Posterior vena cava (tissue), 2 donors: Measurements from ENCODE around the gene SSTR4. TPM values are rescaled to one million over a fixed set of nuclear protein-coding genes. Genes with fewer than 3 reads are reported as not detected.

ENCODE experiments used
- DNase-seq: peaks from one replicate; pipeline ENCODE4 v3.0.0-alpha.2; 2020; ENCODE audit warnings: low spot score
- intact Hi-C, 2 donors: fragments of 100-400 bp; cut with DNase I; formaldehyde crosslinking; loops; one replicate each; pipeline versions ENCODE4 v1.14.1 to v1.14.2; 2022 to 2023
- total RNA-seq, 2 donors: library from RNA; stranded (reverse); fragmentation: NEBNext Ultra II Directional; extraction: Animal tissue kit (Norgen Biotek cat#: 25700); gene quantifications; one replicate each; pipeline ENCODE4 v1.2.1, GENCODE V29; 2021
- donor health status: DM: yes; HTN: yes; CAD: no.
- donor health status: DM: yes; HTN: yes; CAD: no.

Gene SSTR4
- total RNA-seq, 2 donors from 2014 or later = not detected

DNA sequence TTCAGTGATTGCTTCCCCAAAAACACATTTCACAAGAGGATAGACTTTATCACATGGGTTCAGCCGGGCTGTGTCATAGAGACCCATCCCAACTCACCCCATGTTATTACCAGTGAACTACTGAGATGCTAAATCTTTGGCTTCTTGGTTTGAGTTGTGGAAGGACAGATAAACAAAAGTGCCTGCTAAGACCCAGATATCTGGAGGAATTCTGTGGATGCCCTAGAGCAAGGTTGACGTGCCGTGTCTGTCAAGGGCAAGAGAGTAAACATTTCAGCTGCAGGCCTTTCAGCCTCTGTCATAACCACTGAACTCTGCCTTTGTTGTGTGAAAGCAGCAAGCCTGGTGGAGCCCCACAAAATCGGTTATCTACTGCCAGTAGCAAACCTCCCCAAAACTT is 25.5 kb downstream of the SSTR4 start:
- no peak for DNase-seq
- intact Hi-C loops = loop anchor here in 1 of 2 donors (10.0 kb wide), 1 partner anchor 336 kb away; no protein-coding TSS in a partner anchor

DNA sequence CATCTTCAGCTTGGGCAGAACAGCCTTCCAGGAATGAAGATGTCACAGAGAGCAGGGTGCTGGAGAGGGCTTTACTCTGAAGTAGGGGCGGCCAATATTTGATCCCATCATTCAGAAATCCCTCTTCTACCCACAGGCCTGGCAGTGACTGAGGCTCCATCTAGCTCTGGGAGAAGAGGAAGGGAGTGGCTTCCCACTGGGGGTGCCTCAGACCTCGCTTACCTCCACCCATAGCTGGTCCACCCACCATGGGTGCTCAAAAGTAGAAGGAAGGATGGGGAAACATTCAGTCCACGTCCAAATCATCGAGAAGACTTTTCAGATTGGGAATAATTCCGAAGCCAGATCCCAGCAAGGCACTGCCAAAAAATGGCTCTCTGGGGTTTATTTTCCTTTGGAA is 26.1 kb downstream of the SSTR4 start:
- no peak for DNase-seq
- intact Hi-C loops = loop anchor here in 1 of 2 donors (10.0 kb wide), 1 partner anchor 336 kb away; no protein-coding TSS in a partner anchor

GRCh38 chr20:23061734-23062561 is 26.8 kb downstream of the SSTR4 start:
- intact Hi-C loops = loop anchor here in 1 of 2 donors (10.0 kb wide), 1 partner anchor 337 kb away; no protein-coding TSS in a partner anchor
- peak; percentile 86 for DNase-seq

- intact Hi-C loops = loop anchor here in 1 of 2 donors (10.0 kb wide), 1 partner anchor 338 kb away; no protein-coding TSS in a partner anchor
- no peak for DNase-seq
These were observed 27.5 kb downstream of the SSTR4 start for GRCh38 chr20:23062632-23063031.

- intact Hi-C loops = loop anchor here in 1 of 2 donors (10.0 kb wide), 1 partner anchor 338 kb away; no protein-coding TSS in a partner anchor
- DNase-seq = no peak
These were observed 28.1 kb downstream of the SSTR4 start for GRCh38 chr20:23063168-23063567.

DNA sequence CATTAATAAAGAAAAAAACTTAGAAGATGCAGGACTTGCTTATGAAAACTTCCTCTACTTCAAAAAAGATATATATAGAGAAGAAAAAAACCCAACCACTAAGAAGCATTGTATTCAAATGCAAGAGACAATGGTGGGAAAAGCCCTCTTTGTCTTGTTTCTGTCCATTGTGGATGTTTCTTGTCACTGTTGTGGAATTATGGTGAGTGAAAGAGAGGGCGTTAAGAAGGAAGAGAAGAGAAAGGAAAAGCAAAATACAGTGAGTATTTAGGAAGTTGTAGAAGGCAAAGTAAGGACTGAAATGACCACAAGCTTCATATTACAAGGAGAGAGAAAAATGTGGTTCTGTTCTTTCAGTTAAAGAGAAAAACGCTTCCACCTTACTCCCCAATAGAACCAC is 28.5 kb downstream of the SSTR4 start:
- intact Hi-C loops = loop anchor here in 1 of 2 donors (10.0 kb wide), 1 partner anchor 339 kb away; no protein-coding TSS in a partner anchor
- no peak for DNase-seq

DNA sequence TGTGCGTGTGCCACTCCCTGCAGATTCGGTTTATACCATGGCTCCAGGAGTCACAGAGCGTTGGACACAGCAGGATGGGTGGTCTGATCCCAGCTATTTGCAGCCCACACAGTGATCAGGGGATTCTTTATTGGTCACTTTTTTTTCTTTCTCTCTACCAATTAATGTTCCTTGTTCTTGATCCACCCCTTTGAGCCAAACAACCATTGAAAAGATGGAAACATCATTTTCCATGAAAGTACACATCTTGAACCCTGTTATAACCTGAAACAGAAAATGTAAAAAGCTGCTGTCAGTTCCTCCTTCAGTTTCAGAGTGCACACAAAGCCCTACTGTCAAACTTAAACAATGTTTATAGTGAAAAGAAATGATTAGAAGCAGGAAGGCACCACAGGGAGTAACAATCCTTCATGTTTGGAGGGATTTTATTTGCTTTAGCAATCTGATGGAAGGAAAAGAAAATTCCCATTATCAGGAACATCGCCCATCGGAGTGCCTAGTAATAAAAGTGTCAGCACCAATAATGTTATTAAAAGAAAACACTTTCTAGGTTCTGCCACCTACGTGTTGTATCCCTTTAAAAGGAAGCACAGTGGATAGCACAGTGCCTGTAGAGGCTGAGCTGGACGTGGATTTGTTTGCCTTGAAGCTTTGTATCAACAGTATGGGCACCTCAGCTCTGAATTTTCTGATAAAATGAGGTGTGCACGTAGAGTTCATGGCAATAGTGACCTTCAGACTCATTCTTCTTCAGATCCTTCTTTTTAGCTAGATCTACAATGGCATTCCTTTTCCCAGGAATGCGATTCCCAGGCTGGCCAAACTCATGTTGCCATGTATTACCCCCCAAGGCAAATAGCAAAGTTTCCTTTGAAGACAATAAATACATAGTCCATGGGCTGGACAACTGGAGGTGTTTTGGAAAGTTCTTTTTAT is 30.4 kb downstream of the SSTR4 start:
- intact Hi-C loops = loop anchor here in 1 of 2 donors (10.0 kb wide), 1 partner anchor 341 kb away; no protein-coding TSS in a partner anchor
- no peak for DNase-seq

GRCh38 chr20:23066772-23067171 is 31.7 kb downstream of the SSTR4 start:
- no peak for DNase-seq
- intact Hi-C loops = loop anchor here in 1 of 2 donors (10.0 kb wide), 1 partner anchor 342 kb away; no protein-coding TSS in a partner anchor

DNA sequence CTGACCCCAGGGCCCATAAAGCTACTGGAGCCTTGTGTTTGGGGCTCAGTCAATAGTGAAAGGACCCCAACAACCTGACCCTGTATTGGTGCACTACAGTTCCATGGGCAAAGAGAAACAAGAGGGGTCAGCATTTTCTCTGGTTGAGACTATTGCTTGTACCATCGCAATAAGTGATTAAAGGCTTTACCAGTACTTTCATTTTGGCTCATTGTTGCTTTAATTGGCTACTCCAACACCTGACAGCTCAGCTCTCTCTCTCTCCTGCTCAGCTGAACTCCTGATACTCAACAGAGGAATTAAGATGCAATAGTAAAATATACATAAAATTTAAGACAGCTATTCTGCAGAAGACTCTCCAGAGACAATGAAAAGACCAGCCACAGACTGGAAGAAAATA is 33.2 kb downstream of the SSTR4 start:
- DNase-seq = no peak
- intact Hi-C loops = loop anchor here in 1 of 2 donors (10.0 kb wide), 1 partner anchor 343 kb away; no protein-coding TSS in a partner anchor

- DNase-seq = no peak
- intact Hi-C loops = loop anchor here in 1 of 2 donors (10.0 kb wide), 1 partner anchor 344 kb away; no protein-coding TSS in a partner anchor
These were observed 34.0 kb downstream of the SSTR4 start for GRCh38 chr20:23069108-23069507.

DNA sequence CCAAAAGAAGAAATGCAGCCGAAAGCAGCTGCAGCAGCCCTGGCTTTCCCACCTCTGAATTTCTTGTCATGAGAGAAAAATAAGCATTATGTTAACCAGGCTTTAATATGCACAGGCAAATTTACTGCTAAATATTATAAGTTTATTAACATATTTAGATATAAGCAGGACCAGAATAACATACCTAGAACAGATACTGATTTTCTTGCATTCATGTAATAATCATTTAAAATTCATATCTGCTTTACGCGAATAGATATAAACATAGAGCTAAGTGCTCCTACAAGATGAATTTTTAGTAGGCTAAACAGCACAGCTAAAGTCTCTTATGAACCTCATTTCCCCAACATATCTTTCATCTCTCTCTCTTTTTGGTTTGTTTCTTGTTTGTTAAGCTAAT is 36.3 kb downstream of the SSTR4 start:
- intact Hi-C loops = no loop called here
- no peak for DNase-seq

GRCh38 chr20:23071996-23072395 is 36.9 kb downstream of the SSTR4 start:
- DNase-seq = no peak
- intact Hi-C loops = no loop called here

DNA sequence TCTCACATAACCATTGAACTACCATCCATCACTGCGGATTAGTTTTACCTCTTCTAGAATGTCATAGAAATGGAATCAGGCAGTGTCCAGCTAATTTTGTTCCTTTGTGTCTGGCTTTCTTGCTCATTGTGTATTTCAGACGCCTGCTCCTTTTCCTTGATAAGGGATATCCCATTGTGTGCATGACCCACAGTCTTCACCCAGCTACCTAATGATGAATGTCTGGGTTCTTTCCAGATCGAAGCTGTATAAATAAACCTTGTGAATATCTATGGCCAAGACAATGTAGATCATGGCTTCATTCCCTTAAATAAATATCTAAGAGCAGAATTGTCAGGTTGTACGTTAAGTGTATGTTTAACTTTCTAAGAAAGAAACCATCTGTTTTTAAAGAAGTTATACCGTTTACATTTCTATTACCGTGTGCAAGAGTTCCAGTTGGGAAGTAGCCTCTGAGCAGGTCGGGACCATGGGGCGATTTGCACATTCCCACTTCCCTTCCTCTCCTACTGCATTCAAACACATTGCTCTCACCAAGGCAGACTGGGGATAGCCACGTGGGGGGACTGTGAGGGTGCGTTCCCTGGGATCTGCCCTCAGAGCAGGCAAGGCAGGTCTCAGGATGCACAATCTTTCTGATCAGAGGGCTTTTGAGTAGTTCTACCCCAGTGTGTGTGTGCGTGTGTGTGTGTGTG is 37.9 kb downstream of the SSTR4 start:
- DNase-seq = no peak
- intact Hi-C loops = no loop called here

DNA sequence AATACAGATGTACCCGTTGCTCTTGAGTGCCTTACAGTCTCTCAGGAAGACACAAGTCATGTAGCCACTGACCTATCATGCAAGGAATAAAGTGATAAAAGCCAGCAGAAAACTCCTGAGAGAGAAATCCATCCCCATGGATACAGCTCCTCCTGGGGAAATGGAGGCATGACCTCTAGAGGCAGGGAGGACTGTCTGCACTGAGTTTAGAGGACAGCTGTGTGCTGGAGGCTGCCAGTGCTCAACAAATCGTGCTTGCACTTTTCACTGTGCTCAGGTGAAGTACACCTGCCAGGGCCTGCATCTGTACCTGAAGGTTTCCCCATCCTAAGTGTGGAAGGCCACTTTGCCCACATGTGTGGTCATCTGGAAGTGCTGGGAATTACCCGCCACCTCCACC is 38.9 kb downstream of the SSTR4 start:
- DNase-seq = no peak
- intact Hi-C loops = no loop called here

DNA sequence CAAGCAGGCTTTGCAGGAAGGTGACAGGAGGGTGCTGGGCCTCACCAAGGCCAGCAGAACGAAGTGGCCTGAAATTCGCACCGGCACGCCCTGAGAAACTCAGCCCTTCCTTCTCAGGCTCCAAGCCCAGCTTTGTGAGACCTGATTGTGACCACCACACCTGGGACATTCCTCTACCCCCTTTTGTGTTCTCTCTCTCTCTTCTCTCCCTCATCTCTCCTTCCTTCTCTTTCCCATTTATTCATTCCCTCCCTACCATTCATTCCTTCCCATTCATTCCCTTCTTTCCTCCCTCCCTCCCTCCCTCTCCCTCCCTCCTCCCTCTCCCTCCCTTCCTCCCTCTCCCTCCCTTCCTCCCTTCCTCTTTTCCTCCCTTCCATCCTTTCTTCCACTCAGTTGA is 42.2 kb downstream of the SSTR4 start:
- no peak for DNase-seq
- intact Hi-C loops = no loop called here

GRCh38 chr20:23078351-23079015 is 43.4 kb downstream of the SSTR4 start:
- intact Hi-C loops = no loop called here
- DNase-seq = no peak

- DNase-seq = no peak
- intact Hi-C loops = no loop called here
These were observed 43.9 kb downstream of the SSTR4 start for GRCh38 chr20:23079016-23079351.

DNA sequence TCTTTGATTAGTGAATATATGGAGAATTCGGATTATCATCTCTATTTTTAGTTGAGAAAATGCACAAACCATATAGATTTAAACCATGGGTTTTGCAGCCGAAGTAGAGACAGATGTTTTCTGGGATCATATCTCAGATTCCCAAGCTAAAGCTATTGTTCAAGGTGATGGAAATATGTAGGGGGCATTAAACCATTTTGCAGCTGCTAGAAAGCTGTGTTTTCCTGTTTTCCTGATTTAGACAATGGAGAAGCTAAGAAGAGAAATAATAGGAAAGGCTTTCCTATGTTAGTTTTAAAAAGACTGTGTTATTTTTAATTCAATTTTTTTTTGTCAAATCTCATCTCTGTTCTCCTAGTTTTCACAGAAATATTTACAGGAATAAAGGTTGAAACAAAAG is 44.8 kb downstream of the SSTR4 start:
- intact Hi-C loops = loop anchor here in 1 of 2 donors (10.0 kb wide), 1 partner anchor 65 kb away; no protein-coding TSS in a partner anchor
- no peak for DNase-seq
